ENCODE measurements around the gene SLC9A7.

The SLC9A7 gene

DNA sequence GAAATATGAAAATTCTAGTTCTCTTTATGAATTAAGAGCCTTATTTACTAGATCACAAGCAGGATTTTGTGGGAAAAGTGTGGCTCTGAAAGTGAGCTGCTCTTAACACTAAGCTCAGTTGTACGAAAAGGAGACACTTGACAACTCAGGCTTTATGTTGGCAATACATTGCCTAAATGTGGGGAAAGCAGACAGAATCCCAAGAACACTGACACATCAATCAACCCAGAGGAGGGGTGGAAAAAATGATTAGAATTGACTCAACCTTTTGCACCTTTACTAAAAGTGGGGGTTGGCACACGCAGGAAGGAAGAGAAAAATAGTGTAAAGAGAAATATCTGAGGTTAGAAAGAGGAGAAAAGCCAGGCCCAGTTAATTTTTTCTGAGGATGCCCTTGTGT lies 123.7 kb downstream of the SLC9A7 start:
- DNase-seq (ENCODE audit: low spot score): no peak
- in situ Hi-C loops (cut with MboI; ENCODE audit: low sequenced_read_pairs, unreplicated experiment): loop anchor here (10.0 kb wide), 1 partner anchor 60 kb away; the partner anchor contains the start of gene CHST7
- TF ChIP-seq, protein P1, sequence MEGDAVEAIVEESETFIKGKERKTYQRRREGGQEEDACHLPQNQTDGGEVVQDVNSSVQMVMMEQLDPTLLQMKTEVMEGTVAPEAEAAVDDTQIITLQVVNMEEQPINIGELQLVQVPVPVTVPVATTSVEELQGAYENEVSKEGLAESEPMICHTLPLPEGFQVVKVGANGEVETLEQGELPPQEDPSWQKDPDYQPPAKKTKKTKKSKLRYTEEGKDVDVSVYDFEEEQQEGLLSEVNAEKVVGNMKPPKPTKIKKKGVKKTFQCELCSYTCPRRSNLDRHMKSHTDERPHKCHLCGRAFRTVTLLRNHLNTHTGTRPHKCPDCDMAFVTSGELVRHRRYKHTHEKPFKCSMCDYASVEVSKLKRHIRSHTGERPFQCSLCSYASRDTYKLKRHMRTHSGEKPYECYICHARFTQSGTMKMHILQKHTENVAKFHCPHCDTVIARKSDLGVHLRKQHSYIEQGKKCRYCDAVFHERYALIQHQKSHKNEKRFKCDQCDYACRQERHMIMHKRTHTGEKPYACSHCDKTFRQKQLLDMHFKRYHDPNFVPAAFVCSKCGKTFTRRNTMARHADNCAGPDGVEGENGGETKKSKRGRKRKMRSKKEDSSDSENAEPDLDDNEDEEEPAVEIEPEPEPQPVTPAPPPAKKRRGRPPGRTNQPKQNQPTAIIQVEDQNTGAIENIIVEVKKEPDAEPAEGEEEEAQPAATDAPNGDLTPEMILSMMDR (IDR thresholded peaks at IDR 0.05; ENCODE audit: borderline replicate concordance, control extremely low read depth, extremely low read depth, insufficient read depth, missing control alignments): no peak

DNA sequence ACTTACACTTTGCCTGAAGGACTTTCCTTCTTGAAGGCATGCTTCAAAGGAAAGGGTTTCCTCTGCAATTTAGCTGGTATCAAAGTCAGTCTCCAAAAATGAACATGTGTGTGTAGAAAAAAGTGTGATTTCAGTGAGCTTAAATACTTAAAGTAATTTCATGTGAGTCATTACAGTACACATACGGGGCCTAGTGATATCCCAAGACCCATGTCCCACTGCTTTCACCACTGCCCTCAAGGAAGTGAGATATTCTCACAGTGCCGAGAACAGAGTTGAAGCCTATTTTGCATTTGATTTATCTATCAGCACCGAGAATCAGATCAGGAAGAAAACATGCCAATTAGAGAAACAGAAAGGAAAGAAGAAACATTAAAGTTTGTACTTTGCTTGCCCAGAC lies 124.3 kb downstream of the SLC9A7 start:
- TF ChIP-seq, protein P1 (IDR thresholded peaks at IDR 0.05; ENCODE audit: borderline replicate concordance, control extremely low read depth, extremely low read depth, insufficient read depth, missing control alignments): no peak
- in situ Hi-C loops (cut with MboI; ENCODE audit: low sequenced_read_pairs, unreplicated experiment): loop anchor here (10.0 kb wide), 1 partner anchor 60 kb away; the partner anchor contains the start of gene CHST7

DNA sequence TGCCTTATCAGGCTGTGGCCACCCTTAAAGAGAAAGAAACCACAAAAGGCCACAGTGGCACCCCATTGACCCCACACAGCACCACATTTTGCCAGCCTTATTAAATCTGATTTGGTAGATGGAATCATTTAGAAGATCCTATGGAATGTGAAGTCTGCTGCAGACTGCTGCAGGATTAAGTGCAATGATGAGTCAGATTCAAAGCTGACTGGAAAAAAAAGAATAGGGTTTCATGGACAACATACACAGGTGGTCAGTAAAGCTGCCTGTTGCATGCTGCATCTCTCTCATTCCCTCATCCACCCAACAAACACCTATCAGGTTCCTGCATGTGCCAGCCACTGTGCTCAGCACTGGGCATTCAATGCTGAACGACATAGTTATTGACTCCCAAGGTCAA lies 128.8 kb downstream of the SLC9A7 start:
- DNase-seq (ENCODE audit: low spot score): no peak
- in situ Hi-C loops (cut with MboI; ENCODE audit: low sequenced_read_pairs, unreplicated experiment): loop anchor here (10.0 kb wide), 1 partner anchor 55 kb away; the partner anchor contains the start of gene CHST7
- TF ChIP-seq, protein P1 (IDR thresholded peaks at IDR 0.05; ENCODE audit: borderline replicate concordance, control extremely low read depth, extremely low read depth, insufficient read depth, missing control alignments): no peak

More for the DNA sequence above, 124.3 kb downstream of the SLC9A7 start:
- DNase-seq (ENCODE audit: low spot score): no peak

DNA sequence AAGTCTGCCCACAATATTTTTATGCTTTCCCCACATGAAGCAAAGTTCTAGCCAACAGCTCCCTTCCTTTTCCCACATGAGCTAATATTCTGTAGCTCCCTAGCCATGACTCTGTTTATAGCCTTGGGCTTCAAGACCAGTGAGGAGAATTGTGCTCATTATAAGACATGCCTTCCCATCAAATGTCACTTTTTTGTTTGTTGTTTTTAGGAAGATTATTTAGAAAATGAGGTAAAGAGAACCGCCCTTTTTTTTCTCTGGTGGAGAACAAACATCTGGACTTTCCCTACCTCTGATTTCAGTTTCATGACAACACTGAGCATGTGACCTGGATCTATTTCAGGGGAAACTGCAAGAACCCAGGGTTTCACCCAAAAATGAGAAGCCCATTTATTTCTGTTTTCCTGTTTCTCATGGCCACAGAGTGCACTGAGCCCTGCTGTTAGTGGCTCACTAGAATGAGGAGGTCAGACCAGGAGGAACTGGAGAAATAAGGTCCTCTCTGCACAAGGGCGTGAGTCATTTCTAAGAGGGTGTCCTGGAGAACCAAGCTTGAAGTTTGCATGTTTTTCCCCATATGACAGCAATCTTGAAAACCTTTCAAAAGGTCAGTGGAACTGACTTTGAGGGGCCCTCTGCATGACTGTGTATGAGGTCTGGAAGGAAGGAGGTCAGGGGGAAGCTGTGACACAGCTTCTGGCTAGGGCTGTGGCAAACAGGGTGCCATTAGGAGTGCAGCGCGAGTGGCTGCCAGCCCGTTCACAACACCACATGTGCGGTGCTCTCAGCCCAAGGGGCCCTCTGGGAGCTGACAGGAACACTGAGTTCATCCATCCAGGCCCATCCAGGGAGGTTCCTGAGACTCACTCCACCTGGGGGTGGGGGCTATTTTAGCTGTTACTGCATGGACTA lies 130.2 kb downstream of the SLC9A7 start:
- TF ChIP-seq, protein P1 (IDR thresholded peaks at IDR 0.05; ENCODE audit: borderline replicate concordance, control extremely low read depth, extremely low read depth, insufficient read depth, missing control alignments): no peak
- DNase-seq (ENCODE audit: low spot score): peak; percentile 57
- in situ Hi-C loops (cut with MboI; ENCODE audit: low sequenced_read_pairs, unreplicated experiment): no loop called here

DNA sequence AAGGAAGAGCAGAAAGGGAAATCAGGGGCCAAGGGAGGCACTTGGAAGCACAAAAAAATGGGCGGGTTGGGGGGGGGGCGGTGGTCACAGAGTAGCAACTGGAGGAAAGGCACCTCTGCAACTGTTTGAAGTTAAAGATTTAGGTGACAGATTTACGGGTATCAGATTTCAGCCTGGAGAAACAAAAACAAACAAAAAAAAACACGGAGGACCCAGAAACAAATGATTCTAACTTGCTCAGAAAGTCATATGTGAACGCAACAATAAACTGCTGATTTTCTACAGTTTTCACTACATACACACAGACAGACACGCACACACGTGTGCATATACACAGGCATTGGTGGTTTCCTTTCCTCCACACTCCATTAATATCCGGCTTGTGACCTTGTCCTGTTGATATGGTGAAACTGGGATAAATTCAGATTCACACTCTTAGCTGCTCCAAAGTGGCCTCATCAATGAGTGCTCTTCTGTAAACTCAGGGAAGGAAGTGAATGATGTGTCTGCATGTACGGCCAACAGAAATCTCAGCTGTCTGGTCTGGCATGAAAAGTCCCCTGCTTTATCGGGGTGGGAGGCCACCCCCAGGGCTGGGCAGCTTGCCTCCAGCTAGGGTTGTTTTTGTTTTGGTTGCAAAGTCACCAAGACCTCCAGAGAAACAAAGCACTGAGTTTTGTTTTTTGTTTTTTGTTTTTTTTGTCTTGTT lies 131.1 kb downstream of the SLC9A7 start:
- DNase-seq (ENCODE audit: low spot score): no peak
- in situ Hi-C loops (cut with MboI; ENCODE audit: low sequenced_read_pairs, unreplicated experiment): no loop called here
- TF ChIP-seq, protein P1 (IDR thresholded peaks at IDR 0.05; ENCODE audit: borderline replicate concordance, control extremely low read depth, extremely low read depth, insufficient read depth, missing control alignments): no peak

DNA sequence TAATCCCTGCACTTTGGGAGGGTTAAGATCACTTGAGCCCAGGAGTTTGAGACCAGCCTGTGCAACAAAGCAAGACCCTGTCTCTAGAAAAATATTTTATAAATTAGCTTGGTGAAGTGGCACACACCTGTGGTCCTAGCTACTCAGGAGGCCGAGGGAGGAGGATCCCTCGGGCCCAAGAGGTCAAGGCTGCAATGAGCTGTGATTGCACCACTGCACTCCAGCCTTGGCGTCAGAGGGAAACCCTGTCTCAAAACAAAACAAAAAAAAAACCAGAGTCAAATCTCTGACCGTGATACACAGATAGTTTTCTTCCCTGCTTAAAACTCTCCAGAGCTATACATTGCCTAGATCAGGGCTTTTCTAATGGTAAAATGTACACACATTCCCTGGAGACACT lies 131.9 kb downstream of the SLC9A7 start:
- TF ChIP-seq, protein P1 (IDR thresholded peaks at IDR 0.05; ENCODE audit: borderline replicate concordance, control extremely low read depth, extremely low read depth, insufficient read depth, missing control alignments): no peak
- no peak for DNase-seq (ENCODE audit: low spot score)
- in situ Hi-C loops (cut with MboI; ENCODE audit: low sequenced_read_pairs, unreplicated experiment): no loop called here
